Lower leg skin (tissue), 3 donors: ENCODE measurements around the gene ZNHIT2.

Experiments used
- CTCF ChIP-seq, 3 donors: fragments of 450-650 bp; IDR thresholded peaks; one replicate each; pipeline ENCODE4 v1.5.1; 2016; ENCODE audit warnings: antibody characterized with exemption in 3 of 3, mild to moderate bottlenecking in 3 of 3, moderate library complexity in 2 of 3
- POLR2A ChIP-seq, 2 donors: fragments of 450-650 bp; IDR thresholded peaks; one replicate each; pipeline ENCODE4 v1.6.1; 2016 to 2017; ENCODE audit warnings: antibody characterized with exemption in 2 of 2, mild to moderate bottlenecking in 1 of 2, moderate library complexity in 1 of 2

GRCh38 chr11:65118097-65118837, 766 bp upstream of the ZNHIT2 start:
- TF ChIP-seq CTCF (IDR thresholded peaks at IDR 0.05) (peak in 1 of 3 donors; percentile 1), POLR2A (IDR thresholded peaks at IDR 0.05) (no peak)
